GM18517 (cell line): ENCODE measurements around the gene GRM4.

Experiments used
- ATAC-seq: cut with Tn5 transposase; IDR thresholded peaks from one replicate; pipeline ENCODE4 v1.9.1; 2021; ENCODE audit warnings: mild to moderate bottlenecking, moderate library complexity; ENCODE audit not compliant: unreplicated experiment

GRM4 gene

DNA sequence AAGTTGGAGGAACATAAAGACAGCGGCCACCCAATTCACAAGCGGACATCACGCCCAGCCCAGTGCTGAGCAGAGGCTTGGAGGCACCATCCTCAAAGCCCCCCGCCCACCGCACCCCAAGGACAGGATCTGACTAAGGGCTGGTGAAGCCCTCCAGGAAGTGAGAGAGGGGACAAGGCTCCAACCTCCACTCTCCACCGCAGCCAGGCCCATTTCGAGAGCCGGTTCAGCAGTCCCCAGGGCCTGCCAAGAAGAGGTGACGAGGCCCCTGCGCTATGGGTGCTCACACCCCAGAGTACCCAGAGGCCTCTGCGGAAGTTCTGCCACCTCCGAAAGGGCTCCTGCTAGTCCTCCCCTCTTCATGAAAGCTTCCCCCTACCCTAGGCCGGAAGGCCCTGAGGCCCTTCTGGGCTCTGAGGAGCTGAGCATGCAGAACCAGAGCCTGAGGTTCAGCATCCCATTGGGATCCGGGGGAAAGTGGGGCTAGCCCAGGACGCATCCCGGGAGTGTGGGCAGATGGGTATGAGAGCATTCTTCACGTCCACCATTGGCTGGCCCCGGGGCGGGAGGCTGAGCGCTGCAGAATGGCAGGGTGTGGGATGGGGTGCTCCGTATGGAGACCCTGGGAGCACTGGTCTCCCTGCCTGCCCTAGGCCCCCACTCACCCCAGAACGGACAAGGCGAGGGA lies 2.5 kb downstream of the GRM4 start:
- ATAC-seq: no peak

DNA sequence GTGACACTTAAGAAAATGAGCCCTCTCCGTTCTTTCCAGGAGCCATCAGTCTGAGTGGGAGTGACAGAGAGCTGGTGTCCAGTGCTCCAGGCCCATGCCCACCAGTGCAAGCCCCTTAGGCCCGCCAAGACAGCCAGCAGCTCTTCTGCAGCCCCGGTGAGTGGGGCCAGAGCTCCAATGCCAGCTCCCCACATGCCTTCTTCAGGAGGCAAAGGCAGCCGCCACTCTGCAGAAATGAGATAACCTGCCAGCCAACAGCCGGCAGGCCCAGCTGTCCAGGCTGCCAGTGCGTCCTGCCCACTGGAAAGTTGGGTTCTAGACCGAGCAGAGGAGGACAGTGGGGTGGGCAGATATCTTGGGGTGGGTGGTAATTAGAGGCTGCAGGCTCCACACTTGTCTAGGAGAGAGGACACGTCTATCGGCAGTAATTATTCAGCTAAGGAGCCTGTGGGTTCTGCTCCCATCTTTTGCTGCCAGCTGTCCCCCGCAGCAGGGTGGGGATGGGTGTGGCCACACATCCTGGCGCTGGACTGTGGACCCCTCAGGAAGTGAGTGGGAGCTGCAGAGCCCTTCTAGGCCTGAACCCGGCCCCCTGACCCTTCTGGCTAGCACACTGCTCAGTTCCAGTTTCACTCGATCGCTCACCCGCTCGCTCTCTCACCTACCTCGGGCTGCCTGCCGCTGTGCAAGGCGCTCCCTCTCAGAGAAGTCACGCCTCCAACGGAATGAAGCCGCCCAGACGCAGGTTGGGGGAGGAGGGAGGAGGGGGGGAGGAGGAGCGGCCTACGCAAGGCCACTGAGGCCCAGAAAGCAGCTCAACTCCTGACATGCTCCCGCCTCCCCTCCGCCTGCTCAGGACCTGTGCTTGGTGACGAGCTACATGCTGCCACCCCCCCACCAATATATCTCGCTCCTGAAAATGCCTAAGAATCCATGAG lies 3.6 kb downstream of the GRM4 start:
- no peak for ATAC-seq

DNA sequence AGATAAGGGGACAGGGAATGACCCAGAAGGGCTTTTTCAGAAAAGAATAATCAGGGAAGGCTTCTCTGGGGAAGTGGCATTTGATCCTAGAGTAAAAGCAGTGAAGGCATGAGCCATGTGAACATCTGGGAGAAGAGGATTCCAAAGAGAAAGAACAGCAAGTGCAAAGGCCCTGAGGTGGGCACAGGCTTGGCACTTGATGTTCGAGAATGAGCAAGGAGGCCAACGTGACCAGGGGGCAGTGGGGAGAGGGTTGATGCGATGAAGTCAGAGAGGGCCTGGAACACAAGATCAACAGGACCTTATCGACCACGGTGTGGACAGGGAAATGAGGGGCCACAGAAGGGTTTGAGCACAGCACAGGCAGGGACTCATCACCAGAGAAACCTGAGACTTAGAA lies 5.8 kb downstream of the GRM4 start:
- no peak for ATAC-seq

DNA sequence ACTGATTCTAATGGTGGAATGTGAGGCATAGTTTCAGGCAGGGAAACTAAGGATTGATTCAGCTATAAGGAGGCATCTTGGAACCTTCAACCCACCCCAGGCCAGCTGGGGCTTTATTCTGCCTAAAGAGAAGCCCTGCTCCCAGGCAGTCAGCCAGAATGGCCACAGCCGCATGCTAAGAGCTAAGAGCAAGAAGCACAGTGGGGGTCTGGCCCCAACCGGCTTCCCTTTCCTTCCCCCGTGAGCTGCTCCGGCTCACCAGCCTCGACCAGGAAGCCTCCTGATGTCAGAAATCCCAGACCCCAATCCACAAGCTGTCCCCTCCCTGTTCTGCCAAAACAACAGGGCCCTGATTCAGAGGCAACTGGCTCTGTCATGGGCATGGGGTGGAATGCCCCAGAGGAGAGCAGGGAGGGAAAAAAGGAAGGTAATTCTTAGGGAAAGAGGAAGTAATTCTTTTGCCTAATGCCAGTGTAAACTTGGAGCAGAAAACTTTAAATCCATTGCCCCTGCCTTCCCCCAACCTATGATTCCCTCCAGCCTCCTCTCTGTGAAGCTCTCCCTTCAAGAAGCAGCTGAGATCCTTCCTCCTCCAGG lies 6.9 kb downstream of the GRM4 start:
- ATAC-seq: no peak

DNA sequence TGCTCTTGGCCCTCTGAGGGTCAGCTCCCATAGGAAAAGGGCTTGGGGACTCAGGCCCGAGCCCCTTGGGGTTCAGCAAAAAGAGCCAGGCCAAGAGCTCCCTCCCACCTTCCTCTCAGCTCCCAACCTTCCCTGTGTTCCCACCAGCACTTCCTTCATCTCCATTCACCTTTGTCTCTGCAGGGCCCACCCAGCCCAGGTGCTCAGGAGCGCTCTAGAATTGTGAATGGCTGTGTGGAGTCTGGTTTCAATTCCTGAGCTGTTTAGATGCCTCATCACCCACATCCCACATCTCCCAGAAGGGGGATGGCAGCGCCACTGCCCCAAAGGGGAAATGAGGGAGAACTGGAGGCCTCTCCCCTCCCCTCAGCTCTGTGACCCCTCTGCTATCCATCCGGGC lies 7.7 kb downstream of the GRM4 start:
- ATAC-seq: no peak

DNA sequence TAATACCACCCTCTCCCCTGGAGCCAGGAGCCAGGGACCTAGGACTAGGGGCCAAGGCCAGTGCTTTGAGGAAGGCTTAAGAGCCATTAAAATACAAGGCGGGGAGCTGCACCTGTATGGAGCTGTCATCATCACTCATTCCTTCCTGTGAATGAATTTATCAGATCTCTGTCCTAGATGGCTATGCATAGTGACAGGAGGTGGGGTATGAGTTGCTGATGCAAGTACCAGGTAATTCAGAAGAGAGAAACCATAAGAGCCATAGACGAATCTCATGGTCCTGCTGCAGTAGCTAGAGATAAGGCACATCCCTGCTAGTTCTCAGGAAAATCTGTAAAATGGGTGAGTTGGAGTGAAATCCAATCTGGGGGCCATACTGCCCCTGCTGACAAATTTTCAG lies 10.3 kb downstream of the GRM4 start:
- ATAC-seq: no peak

DNA sequence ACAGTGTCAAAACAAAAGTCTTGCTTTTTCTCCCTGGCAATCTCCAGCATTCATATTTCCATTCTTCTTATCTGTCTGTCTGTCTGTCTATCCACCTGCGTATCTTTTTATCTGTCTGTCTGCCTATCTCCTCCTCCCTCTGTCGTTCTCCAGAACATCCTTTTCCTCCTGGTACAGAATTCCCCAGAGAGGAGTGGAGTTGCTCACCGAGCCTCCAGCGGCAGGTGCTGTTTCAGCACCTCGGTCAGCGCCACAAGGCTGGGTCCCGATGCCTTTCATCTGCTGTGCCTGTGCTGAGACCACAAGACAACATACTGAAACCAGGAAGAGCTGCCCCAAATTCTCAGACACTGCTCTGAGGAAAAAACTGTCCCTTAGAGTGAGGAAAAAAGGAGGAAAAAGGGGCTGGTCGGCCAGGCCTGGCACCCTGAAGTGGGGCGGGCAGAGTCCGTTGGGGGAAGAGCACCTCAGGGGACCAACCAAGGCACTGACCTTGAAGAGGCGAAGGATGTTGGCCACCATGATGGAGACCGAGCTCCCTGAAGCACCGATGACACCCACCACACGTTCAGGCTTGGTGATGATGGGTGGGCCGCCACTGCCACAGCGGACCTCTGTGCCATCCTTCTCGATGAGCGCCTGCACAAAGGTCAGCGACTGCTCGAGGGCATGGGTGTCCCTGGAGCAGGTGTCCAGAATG lies 13.3 kb downstream of the GRM4 start:
- no peak for ATAC-seq

DNA sequence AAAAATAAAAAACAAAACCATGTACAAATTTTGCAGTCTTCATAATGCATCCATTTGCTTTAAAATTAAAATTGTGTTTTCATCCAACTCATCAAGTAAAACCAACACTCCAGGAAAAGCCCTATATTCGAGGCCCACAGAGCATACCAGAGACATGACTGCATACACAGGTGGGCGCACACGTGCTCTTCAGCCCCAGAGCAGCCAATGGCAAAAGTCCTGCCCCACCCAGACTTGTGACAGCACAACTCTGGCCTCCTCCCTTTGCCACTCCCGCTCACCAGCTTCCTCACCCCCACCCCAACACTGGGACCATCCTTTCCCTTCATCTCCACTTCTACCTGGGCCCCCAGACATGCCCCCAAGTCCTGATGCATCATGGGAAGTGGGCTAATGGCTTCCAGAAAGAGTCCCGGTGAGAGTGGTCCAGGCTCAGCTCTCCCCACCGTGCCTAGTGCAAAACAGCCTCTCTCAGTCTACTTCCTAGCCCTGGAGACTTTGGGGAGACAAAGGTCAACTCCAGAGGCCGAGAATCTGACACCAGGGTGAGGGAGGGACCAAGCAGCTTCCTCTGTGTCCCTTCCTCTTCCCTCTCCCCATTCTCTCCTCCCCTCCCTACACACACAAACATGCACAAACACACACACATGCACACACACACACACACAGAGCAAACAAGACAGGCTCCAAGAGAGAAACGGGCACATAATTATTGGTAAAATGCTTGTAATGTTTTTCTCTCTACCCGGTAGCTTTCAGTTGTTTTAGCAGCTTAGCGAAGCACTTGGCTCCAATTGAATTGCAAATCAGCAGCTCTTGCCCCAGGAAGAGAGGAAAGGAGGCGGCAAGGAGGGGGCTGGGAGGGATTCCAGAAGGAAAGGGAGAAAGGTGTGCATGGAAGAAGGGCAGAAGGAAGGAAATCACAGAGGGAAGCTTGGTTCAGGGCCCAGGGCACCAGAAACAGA lies 14.3 kb downstream of the GRM4 start:
- ATAC-seq: no peak

DNA sequence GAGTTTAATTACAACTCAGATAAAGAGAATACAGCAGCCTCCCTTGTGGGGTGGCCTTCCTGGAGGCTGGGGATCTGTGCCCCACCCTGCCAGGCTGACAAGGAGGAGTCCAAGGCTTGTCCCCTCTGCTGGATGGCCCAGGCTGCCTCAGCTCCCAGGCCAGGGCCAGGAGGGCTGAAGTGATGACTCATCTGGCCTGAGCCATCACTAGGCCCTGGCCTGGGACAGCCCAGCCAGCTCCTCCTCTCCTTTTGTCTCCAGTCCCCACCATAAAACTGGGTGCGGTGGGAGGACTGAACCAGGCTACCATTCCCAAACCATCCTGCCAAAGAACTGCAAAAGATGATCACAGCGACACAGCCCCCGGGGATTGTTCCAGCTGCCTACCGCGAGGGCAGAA lies 15.0 kb downstream of the GRM4 start:
- ATAC-seq: no peak

DNA sequence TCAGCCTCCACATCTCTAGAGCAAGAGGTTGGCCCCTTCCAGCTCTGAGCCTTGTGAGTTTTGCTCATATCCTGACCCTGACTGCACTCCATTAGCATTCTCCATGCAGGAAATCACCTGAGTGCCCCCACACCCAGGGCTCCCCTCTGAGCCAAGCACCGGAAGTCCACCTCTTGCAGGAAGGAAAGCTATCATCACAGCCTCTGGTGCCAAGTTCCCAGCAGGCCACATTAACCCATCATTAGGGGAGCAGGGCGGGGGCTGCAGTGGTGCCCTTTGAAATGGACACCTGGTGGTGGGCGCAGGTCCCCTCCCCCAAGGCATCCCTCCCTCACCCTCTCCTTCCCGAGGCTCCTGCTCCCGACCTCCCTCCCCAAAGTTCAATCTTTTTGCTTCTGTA lies 16.1 kb downstream of the GRM4 start:
- ATAC-seq: no peak

DNA sequence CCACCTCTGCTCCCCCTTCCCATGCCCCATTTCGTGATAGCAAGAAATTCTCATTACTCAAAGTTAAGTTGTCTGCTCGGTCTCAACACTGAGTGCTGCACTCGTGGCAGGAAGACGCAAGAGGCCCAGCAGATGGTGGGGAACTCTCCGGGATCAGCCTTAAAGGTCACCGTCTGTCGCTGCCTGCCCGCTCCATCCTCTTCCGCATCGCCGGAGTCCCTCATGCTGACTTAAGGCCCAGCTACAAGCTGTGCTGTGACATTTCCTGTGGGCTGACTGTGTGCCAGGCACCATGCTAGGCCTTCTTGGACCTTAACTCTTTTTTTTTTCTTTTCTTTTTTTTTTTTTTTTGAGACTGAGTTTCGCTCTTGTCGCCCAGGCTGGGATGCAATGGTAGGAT lies 17.8 kb downstream of the GRM4 start:
- ATAC-seq: no peak

DNA sequence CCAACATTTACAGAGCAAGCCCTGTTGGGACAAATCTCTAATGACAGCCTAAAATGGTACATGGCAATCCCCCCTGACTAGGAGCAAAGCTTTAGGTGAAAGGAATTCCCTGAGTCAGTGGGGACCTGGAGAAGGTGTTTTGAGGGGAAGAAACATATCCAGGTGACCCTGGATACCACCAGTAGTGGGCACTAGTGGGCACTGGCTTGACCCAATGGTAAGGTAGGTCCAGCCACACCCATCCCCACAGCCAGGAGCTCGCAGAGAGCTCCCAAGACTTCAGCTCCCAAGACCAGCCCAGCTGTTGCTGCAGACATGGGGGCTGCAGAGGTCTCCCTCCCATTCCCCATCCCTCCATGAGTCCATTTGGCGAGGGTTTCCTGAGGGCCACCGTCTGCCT lies 19.5 kb downstream of the GRM4 start:
- ATAC-seq: no peak

DNA sequence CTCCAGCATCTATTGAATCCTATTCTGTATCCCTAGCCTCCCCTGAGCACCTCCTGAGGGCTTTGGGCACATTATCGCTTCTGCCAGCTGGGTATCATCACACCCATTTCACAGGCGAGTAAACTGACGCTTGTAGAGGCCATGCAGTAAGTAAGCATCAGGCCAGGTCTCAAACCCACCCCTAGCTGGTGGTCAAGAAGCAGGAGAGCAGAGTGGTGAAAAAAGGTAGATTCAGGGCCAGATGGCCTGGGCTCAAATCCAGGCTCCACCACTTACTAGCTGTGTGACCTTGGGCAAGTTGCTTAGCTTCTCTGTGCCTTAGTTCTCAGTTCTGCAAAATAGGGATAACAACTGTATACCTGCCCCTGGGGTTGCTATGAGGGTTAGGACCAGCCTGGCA lies 19.9 kb downstream of the GRM4 start:
- ATAC-seq: no peak

DNA sequence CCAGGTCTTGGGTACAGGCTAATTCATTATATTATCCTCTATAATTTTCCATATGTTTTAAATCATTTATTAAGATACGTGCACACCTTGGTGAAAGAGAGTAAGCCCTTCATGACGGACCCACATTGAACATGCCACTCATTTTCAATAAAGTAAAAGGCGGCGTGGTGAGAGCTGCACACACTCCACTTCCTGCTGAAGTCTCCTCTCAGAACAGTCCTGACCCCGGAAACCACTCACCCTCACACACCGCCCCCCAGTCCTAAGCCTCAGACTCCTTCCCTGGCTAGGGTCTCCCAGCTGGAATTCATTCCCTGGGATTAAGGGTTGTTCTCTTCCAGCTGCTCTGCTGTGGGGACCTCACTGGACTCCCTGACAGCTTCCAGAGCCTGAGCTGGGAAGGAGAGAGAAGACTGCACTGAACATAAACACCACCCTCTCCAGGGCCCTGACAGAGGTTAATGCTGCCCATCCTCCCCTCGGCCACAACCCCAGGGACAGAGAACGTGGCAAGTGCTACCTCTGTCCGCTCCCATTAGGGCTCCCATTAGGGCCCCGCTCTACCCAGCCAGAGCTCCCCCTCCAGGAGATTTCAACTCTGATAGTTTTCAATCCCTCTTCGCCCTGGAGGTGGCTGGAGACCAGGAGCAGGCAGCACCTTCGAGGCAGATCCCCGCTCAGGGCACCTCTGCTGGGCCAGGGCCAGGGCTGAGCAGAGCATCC lies 24.8 kb downstream of the GRM4 start:
- no peak for ATAC-seq

DNA sequence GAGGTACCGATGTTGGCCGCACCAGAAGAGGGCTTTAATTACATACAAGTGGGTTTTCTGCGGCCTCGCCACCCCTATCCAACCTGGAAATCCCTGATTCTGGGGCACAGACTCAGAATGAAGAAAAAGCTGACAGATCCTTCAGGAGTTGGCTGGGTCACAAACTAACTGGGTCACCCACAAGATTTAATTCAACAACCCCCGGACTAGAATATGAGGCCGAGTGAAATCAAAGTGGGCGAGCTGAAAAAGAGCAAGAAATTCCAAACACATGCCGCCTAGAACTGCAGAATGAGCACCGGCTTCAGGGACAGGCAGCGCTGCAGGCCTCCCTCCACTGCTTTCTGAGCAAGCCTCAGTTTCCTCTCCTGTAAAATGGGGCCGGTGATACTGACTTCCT lies 30.0 kb downstream of the GRM4 start:
- ATAC-seq: no peak

DNA sequence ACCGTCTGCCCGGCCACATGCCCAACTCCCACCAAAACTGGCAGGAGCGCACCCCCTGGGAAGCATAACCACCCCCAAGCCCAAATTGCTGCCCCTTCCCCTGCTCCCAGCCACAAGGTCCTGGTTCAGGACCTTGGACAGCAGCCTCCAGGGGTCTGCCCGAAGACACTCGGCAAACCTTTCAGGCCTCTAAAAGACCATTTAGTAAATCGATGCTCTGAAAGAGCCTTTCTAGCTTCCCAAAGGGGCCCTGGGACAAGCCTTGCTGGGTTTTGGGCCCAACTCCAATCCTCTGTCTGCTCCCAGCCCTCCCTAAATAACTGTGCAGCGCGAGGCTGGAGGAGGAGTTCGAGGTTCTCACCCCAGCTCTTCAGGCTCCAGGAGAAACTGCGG lies 30.5 kb downstream of the GRM4 start:
- no peak for ATAC-seq

DNA sequence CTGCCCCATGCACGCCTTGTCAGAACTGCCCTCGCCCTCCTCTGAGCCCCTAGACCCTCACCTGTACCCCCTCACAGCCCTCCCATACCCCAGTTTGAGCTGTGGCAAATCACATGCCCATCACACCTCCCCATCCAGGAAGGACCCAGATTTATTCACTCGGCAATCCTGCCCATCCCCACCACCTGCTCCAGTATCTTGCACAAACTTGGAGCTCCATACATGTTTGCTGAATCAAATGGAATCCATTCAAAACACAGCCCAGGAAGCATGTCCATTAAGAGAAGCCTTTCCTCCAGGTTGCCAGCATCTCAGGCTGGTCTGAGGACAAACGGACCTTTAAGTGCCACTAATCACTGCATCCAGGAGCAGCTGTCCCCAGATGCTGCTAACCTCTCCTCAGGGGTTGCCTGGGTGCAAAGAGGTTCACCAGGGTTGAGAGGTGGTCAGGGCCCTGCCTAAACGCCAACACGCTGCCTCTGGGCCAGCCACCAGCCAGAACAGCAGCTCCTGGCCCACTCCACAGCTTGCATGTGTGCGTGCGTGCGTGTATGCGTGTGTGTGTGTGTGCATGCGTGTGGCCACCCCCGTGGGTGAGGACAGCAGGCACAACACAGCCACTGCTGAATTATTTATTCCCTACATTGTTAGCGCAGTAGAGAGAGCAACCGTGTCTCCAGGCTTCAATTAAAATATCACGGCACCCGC lies 31.0 kb downstream of the GRM4 start:
- ATAC-seq: no peak

DNA sequence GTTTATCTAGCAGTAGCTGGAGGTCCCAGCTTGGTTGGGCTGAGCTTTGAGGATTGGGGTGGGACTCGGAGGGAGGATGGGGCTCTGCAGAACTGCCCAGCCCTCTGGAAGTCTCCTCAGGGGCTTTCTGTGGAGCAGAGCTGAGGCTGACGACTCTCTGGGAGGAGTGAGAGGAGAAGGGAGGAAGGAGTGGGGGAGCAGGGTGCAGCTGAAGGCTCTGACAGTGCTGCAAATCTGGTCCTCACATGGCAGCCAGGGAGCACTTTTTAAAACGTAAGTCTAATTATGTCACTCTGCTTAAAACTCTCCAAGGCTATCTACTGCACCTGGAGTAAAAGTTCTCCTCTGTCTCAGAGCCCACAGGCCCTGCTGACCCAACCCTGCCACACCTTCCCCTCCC lies 32.4 kb downstream of the GRM4 start:
- no peak for ATAC-seq

DNA sequence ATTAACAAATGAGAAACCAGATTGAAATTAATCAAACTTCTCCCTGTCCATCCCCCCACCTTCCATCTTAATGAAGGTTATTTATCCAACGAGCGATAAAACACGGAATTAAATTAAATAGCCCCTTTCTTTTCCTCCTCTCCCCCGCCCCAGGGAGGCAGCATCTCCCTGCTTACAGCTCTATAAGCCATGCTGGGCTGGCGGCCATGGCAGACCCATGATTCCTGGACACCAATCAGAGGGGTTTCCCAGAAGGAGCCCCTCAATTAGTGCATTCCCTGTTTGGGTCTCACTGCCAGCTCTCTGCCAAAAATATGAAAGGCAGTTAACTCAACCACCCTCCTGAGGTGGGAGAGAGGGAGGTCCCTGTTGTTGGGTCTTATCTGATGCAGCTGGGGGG lies 33.8 kb downstream of the GRM4 start:
- ATAC-seq: no peak
